Astrocyte of the spinal cord (primary cell): ENCODE data around the gene MCTP1.

Experiments used
- DNase-seq: peaks from one replicate; pipeline ENCODE4 v3.0.0; 2011; ENCODE audit warnings: low read depth, low spot score
- H3K4me3 ChIP-seq: 2 replicates; pipeline ENCODE4 v1.5.1; 2011; ENCODE audit warnings: low read depth, mild to moderate bottlenecking, low read length, moderate library complexity
- CTCF ChIP-seq: IDR thresholded peaks from 2 replicates; pipeline ENCODE4 v1.5.1; 2012; ENCODE audit warnings: low read depth, mild to moderate bottlenecking, low read length, inconsistent platforms
- in situ Hi-C: cut with HindIII; loops from 2 replicates; pipeline ENCODE4 v1.10.0; 2017; ENCODE audit warnings: low sequenced_read_pairs

MCTP1 gene

GRCh38 chr5:94711785-94712184 is 573.1 kb downstream of the MCTP1 start:
- in situ Hi-C loops = no loop called here
- no peak for TF ChIP-seq CTCF
- DNase-seq = no peak
- no peak overlapping the region for H3K4me3 ChIP-seq

- no peak for DNase-seq
- in situ Hi-C loops = no loop called here
- H3K4me3 ChIP-seq = no peak overlapping the region
- TF ChIP-seq CTCF = no peak
Measured at GRCh38 chr5:94709277-94709676, 575.6 kb downstream of the MCTP1 start.

- no peak for TF ChIP-seq CTCF
- peak; percentile 76 for DNase-seq
- H3K4me3 ChIP-seq = no peak overlapping the region
- in situ Hi-C loops = no loop called here
Measured at GRCh38 chr5:94707359-94707758, 577.5 kb downstream of the MCTP1 start.

GRCh38 chr5:94705427-94705826 is 579.5 kb downstream of the MCTP1 start:
- no peak for TF ChIP-seq CTCF
- DNase-seq = peak; percentile 36
- in situ Hi-C loops = no loop called here
- H3K4me3 ChIP-seq = no peak overlapping the region

- in situ Hi-C loops = no loop called here
- no peak overlapping the region for H3K4me3 ChIP-seq
- TF ChIP-seq CTCF = no peak
- no peak for DNase-seq
Measured at GRCh38 chr5:94702729-94703128, 582.2 kb downstream of the MCTP1 start.

GRCh38 chr5:94700592-94700991 is 584.3 kb downstream of the MCTP1 start:
- DNase-seq = no peak
- no peak for TF ChIP-seq CTCF
- in situ Hi-C loops = no loop called here

GRCh38 chr5:94699562-94699961 is 585.3 kb downstream of the MCTP1 start:
- in situ Hi-C loops = no loop called here
- H3K4me3 ChIP-seq = no peak overlapping the region
- no peak for TF ChIP-seq CTCF
- no peak for DNase-seq

More at GRCh38 chr5:94700592-94700991, 584.3 kb downstream of the MCTP1 start:
- H3K4me3 ChIP-seq = no peak overlapping the region
